ENCODE measurements around the gene F2.

F2 gene

DNA sequence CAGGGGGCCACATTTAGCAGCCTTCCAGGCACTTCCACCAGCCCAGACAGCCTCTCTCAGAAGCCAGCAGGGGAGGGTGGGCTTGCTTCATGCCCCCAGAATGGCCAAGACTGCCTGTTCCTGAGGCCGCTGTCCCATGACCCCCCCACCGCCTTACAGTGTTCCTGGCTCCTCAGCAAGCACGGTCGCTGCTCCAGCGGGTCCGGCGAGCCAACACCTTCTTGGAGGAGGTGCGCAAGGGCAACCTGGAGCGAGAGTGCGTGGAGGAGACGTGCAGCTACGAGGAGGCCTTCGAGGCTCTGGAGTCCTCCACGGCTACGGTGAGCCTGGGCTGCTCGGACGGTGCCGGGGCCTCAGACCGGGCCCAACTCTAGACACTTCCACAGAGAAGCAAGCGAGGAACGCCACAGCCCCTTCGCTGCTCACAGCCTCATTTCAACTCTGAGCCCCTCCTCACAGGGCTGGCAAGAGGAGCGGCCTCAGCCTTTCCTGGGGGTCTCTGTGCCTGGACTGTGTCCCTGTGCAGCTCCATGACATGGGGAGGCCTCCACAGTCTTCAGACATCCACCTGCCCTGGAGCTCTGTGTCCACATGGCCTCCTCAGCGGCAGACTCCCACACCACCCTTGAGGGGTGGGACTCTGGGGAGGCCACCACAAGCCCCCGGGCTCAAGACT lies 668 bp downstream of the F2 start:
- Histone ChIP-seq H3K4me3 (ENCODE audit: low read length) (no peak overlapping the region), H3K4me1 (ENCODE audit: insufficient read depth, low read length) (no peaks in the 10 kb centered on the region), H3K9me3 (ENCODE audit: insufficient read depth, low read depth, low read length) (no peaks in the 10 kb centered on the region), H3K27me3 (ENCODE audit: insufficient read depth, low read length) (no peaks in the 10 kb centered on the region), H3K27ac (ENCODE audit: low read depth, low read length) (no peak overlapping the region), H3K9ac (ENCODE audit: low read depth, low read length) (no peak overlapping the region), H3K36me3 (ENCODE audit: insufficient read depth, low read length) (no peaks in the 10 kb centered on the region)
- WGBS: 91% methylated on average over 25 of the region's 25 CpGs

DNA sequence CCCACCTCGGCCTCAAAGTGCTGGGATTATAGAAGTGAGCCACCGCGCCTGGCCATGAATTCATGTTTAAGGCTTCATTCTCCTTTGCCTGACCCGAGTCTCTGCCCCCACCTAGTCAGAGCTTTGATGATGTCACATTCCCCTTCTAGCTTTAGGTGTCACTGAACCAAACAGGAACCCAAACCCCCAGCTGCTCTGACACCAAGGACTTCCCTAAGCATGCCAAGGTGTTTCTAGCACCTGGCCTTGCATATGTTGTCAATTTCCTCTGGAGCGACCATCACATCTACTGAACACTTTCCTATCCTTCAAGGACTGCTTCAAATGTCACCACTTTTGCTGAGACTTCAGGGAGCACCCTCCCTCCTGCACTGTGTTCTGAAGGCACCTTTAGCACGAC lies 2.3 kb downstream of the F2 start:
- no peaks in the 10 kb centered on the region for H3K9me3 ChIP-seq (ENCODE audit: insufficient read depth, low read depth, low read length)

DNA sequence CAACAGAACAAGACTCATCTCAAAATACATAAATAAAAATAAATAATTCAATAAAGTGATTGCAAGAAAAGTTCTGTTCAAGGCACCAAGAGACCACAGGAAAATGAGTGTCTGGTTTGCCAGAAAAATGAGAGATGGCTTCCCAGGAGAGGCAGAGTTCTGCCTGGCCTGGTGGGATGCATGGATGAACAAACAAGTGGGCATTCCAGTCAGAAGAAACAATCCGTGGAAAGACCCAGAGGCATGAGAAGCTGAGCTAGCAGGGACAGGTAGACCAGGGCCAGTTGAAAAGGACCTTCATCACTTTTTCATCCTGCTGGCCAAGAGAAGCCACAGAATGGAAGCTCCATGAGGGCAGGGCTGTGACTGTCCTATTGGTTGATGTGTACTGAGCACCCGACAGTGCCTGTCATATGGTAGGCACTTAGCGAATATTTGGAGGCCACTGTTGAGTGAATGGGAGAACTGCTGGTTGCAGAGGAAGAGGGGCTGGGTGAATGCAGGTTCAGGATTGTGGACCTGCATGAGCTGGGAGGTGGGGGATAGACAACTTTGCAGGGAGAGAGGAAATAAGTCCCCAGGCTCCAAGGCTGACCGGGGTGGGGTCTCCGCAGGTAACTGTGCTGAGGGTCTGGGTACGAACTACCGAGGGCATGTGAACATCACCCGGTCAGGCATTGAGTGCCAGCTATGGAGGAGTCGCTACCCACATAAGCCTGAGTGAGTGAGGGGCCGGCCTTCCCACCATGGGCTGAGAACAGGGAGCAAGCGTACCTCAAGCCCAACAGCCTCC lies 3.7 kb downstream of the F2 start:
- WGBS: 96% methylated on average over 11 of the region's 11 CpGs
- Histone ChIP-seq H3K4me1 (ENCODE audit: insufficient read depth, low read length) (no peaks in the 10 kb centered on the region), H3K4me3 (ENCODE audit: low read length) (no peak overlapping the region), H3K9me3 (ENCODE audit: insufficient read depth, low read depth, low read length) (no peaks in the 10 kb centered on the region), H3K36me3 (ENCODE audit: insufficient read depth, low read length) (no peaks in the 10 kb centered on the region), H3K9ac (ENCODE audit: low read depth, low read length) (no peak overlapping the region), H3K27me3 (ENCODE audit: insufficient read depth, low read length) (no peaks in the 10 kb centered on the region), H3K27ac (ENCODE audit: low read depth, low read length) (no peak overlapping the region)

More for the DNA sequence above, 2.3 kb downstream of the F2 start:
- H3K4me1 ChIP-seq (ENCODE audit: insufficient read depth, low read length): no peaks in the 10 kb centered on the region
- no peaks in the 10 kb centered on the region for H3K36me3 ChIP-seq (ENCODE audit: insufficient read depth, low read length)
- 92% methylated on average over 6 of the region's 6 CpGs for WGBS
- no peak overlapping the region for H3K9ac ChIP-seq (ENCODE audit: low read depth, low read length)
- H3K27ac ChIP-seq (ENCODE audit: low read depth, low read length): no peak overlapping the region
- H3K4me3 ChIP-seq (ENCODE audit: low read length): no peak overlapping the region
- no peaks in the 10 kb centered on the region for H3K27me3 ChIP-seq (ENCODE audit: insufficient read depth, low read length)

DNA sequence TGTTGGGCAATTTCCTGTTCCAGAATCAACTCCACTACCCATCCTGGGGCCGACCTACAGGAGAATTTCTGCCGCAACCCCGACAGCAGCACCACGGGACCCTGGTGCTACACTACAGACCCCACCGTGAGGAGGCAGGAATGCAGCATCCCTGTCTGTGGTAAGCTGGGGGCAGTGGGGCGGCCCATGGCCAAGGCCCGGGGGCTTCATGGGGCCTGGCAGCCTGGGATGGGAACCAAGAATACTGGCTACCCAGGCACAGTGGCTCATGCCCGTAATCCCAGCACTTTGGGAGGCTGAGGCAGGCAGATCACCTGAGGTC lies 4.3 kb downstream of the F2 start:
- 87% methylated on average over 8 of the region's 8 CpGs for WGBS
- Histone ChIP-seq H3K9me3 (ENCODE audit: insufficient read depth, low read depth, low read length) (no peaks in the 10 kb centered on the region), H3K27me3 (ENCODE audit: insufficient read depth, low read length) (no peaks in the 10 kb centered on the region), H3K36me3 (ENCODE audit: insufficient read depth, low read length) (no peaks in the 10 kb centered on the region), H3K4me1 (ENCODE audit: insufficient read depth, low read length) (no peaks in the 10 kb centered on the region), H3K4me3 (ENCODE audit: low read length) (no peak overlapping the region), H3K9ac (ENCODE audit: low read depth, low read length) (no peak overlapping the region), H3K27ac (ENCODE audit: low read depth, low read length) (no peak overlapping the region)

DNA sequence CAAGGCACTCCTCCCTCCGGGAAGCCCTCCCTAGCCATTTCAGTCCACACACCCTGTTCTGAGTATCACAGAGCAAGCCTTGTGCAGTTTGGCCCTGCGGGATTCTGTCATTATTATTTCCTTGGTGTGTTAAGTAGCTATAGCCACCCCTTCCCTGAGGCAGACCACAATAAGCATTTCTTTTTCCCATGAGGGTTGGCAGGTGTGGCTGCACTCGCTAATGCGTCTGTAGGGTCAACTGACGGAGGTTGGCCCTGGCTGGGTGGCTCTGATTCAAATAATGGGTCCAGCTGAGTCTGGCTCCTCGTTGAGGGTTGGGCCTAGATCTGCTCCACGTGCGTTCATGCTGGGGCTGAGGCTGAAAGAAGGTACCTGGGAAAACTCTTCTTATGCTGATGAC lies 5.1 kb downstream of the F2 start:
- no peak overlapping the region for H3K4me3 ChIP-seq (ENCODE audit: low read length)
- H3K27me3 ChIP-seq (ENCODE audit: insufficient read depth, low read length): no peaks in the 10 kb centered on the region
- WGBS: 72% methylated on average over 7 of the region's 8 CpGs
- no peaks in the 10 kb centered on the region for H3K9me3 ChIP-seq (ENCODE audit: insufficient read depth, low read depth, low read length)
- H3K9ac ChIP-seq (ENCODE audit: low read depth, low read length): no peak overlapping the region
- no peak overlapping the region for H3K27ac ChIP-seq (ENCODE audit: low read depth, low read length)
- no peaks in the 10 kb centered on the region for H3K36me3 ChIP-seq (ENCODE audit: insufficient read depth, low read length)
- H3K4me1 ChIP-seq (ENCODE audit: insufficient read depth, low read length): no peaks in the 10 kb centered on the region

DNA sequence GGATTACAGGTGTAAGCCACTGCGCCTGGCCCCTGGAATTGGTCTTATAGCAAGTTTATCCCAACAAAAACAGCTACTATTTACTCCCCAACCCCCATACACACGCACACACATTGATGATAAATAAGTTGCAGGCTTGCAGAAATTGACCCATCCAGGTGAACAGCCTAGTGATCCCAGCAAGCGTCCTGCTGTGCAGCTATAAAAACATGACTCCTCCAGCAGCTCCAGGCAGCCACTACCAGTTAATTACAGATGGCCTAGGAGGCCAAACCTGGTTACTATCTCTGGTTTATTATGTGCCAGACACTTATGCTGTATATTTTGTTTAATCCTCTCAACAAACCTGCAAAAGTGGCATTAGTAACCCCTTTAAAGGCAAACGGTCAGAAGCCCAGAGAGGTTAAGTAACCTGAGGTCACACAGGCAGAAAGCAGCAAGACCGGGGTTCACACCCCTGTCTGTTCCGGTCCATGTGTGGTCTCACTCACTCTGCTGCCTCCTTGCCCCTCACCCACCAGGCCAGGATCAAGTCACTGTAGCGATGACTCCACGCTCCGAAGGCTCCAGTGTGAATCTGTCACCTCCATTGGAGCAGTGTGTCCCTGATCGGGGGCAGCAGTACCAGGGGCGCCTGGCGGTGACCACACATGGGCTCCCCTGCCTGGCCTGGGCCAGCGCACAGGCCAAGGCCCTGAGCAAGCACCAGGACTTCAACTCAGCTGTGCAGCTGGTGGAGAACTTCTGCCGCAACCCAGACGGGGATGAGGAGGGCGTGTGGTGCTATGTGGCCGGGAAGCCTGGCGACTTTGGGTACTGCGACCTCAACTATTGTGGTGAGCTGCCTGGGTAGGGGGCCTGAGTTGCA lies 6.6 kb downstream of the F2 start:
- Histone ChIP-seq H3K27me3 (ENCODE audit: insufficient read depth, low read length) (no peaks in the 10 kb centered on the region), H3K4me1 (ENCODE audit: insufficient read depth, low read length) (no peaks in the 10 kb centered on the region), H3K9me3 (ENCODE audit: insufficient read depth, low read depth, low read length) (no peaks in the 10 kb centered on the region), H3K4me3 (ENCODE audit: low read length) (no peak overlapping the region), H3K36me3 (ENCODE audit: insufficient read depth, low read length) (no peaks in the 10 kb centered on the region), H3K9ac (ENCODE audit: low read depth, low read length) (no peak overlapping the region), H3K27ac (ENCODE audit: low read depth, low read length) (no peak overlapping the region)
- WGBS: 94% methylated on average over 19 of the region's 19 CpGs

- no peaks in the 10 kb centered on the region for H3K27me3 ChIP-seq (ENCODE audit: insufficient read depth, low read length)
- H3K36me3 ChIP-seq (ENCODE audit: insufficient read depth, low read length): no peaks in the 10 kb centered on the region
- no peak overlapping the region for H3K4me3 ChIP-seq (ENCODE audit: low read length)
- WGBS: 95% methylated on average over 26 of the region's 26 CpGs
- H3K9me3 ChIP-seq (ENCODE audit: insufficient read depth, low read depth, low read length): no peaks in the 10 kb centered on the region
- no peaks in the 10 kb centered on the region for H3K4me1 ChIP-seq (ENCODE audit: insufficient read depth, low read length)
- H3K27ac ChIP-seq (ENCODE audit: low read depth, low read length): no peak overlapping the region
- H3K9ac ChIP-seq (ENCODE audit: low read depth, low read length): no peak overlapping the region
Observed at GRCh38 chr11:46726206-46726862, 7.3 kb downstream of the F2 start.

DNA sequence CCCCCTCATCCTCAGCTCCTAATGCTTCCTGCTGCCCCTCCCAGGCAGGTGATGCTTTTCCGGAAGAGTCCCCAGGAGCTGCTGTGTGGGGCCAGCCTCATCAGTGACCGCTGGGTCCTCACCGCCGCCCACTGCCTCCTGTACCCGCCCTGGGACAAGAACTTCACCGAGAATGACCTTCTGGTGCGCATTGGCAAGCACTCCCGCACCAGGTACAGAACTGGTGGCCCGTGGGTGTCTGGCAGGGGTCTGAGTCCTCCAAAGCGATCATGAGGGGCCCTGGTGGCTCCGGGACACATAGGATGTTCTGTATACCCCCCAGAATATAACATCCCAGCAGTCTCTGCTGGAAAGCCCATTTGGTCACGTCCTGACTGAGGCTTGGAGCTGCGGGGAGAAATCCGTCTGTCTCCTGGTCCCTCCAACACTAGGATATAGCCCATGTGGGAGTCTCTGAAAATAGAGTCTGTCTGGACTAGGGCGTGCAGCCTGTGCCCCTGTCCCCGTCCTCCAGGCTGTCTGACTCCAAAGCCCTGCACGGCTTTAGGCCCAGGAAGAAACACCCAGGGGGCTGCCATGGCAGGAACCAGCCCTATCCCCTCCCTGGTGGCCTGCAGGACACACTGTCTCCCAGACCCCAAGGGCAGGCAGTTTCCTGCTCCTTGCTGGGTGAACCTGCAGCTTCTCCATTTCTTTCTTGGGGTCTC lies 9.1 kb downstream of the F2 start:
- Histone ChIP-seq H3K36me3 (ENCODE audit: insufficient read depth, low read length) (no peaks in the 10 kb centered on the region), H3K4me1 (ENCODE audit: insufficient read depth, low read length) (no peaks in the 10 kb centered on the region), H3K27ac (ENCODE audit: low read depth, low read length) (no peak overlapping the region), H3K4me3 (ENCODE audit: low read length) (no peak overlapping the region), H3K9me3 (ENCODE audit: insufficient read depth, low read depth, low read length) (no peaks in the 10 kb centered on the region), H3K27me3 (ENCODE audit: insufficient read depth, low read length) (no peaks in the 10 kb centered on the region), H3K9ac (ENCODE audit: low read depth, low read length) (no peak overlapping the region)
- WGBS: 96% methylated on average over 17 of the region's 17 CpGs

GRCh38 chr11:46728659-46729040 lies 9.6 kb downstream of the F2 start:
- Histone ChIP-seq H3K4me1 (ENCODE audit: insufficient read depth, low read length) (no peaks in the 10 kb centered on the region), H3K36me3 (ENCODE audit: insufficient read depth, low read length) (no peaks in the 10 kb centered on the region), H3K27me3 (ENCODE audit: insufficient read depth, low read length) (no peaks in the 10 kb centered on the region), H3K9me3 (ENCODE audit: insufficient read depth, low read depth, low read length) (no peaks in the 10 kb centered on the region), H3K4me3 (ENCODE audit: low read length) (no peak overlapping the region), H3K9ac (ENCODE audit: low read depth, low read length) (no peak overlapping the region), H3K27ac (ENCODE audit: low read depth, low read length) (no peak overlapping the region)
- 97% methylated on average over 7 of the region's 9 CpGs for WGBS

GRCh38 chr11:46729110-46730027 lies 10.4 kb downstream of the F2 start:
- Histone ChIP-seq H3K9me3 (ENCODE audit: insufficient read depth, low read depth, low read length) (no peaks in the 10 kb centered on the region), H3K4me1 (ENCODE audit: insufficient read depth, low read length) (no peaks in the 10 kb centered on the region), H3K27ac (ENCODE audit: low read depth, low read length) (no peak overlapping the region), H3K4me3 (ENCODE audit: low read length) (no peak overlapping the region), H3K9ac (ENCODE audit: low read depth, low read length) (no peak overlapping the region), H3K36me3 (ENCODE audit: insufficient read depth, low read length) (no peaks in the 10 kb centered on the region), H3K27me3 (ENCODE audit: insufficient read depth, low read length) (no peaks in the 10 kb centered on the region)
- 95% methylated on average over 24 of the region's 24 CpGs for WGBS

Data from HUES64 (cell line).